Activated CD4-positive, alpha-beta memory T cell treated with anti-CD3 and anti-CD28 coated beads, Interleukin-2, amount 10 ng/mL, durations not matched to agents 7 days and 5 days (primary cell): Measurements from ENCODE around the gene DDO. TPM values are rescaled to one million over a fixed set of nuclear protein-coding genes. Genes with fewer than 3 reads are reported as not detected.

Experiments
- CTCF ChIA-PET: fragments of 350-600 bp; sonication (Branson Sonifier 250); formaldehyde crosslinking; loops from one replicate; lab custom pipeline; 2021; ENCODE audit warnings: antibody characterized with exemption, inconsistent platforms; lab: Charles Lee
- POLR2A ChIA-PET: fragments of 350-600 bp; sonication (Branson Sonifier 250); formaldehyde crosslinking; loops from one replicate; lab custom pipeline; 2021; ENCODE audit warnings: antibody characterized with exemption; lab: Charles Lee
- DNase-seq: peaks from one replicate; pipeline ENCODE4 v3.0.0-alpha.2; 2020
- H3K27ac Mint-ChIP-seq: one replicate; pipeline ENCODE4 v1.8.0; 2021; ENCODE audit warnings: mild to moderate bottlenecking, mixed read lengths
- H3K27me3 Mint-ChIP-seq: one replicate; pipeline ENCODE4 v1.8.0; 2021; ENCODE audit warnings: mixed read lengths
- H3K36me3 Mint-ChIP-seq: one replicate; pipeline ENCODE4 v1.8.0; 2021; ENCODE audit warnings: low read depth, mixed read lengths
- H3K4me1 Mint-ChIP-seq: one replicate; pipeline ENCODE4 v1.8.0; 2021; ENCODE audit warnings: mixed read lengths
- H3K4me3 Mint-ChIP-seq: one replicate; pipeline ENCODE4 v1.8.0; 2021; ENCODE audit warnings: mild to moderate bottlenecking, mixed read lengths
- H3K9me3 Mint-ChIP-seq: one replicate; pipeline ENCODE4 v1.8.0; 2021; ENCODE audit warnings: mixed read lengths
- total RNA-seq, 2 experiments: library from RNA; stranded (reverse); gene quantifications; one replicate each; pipeline ENCODE4 v1.2.3, GENCODE V29; 2021

The DDO gene
- total RNA-seq, 2 experiments from 2014 or later, result not detected

- no peak for DNase-seq
- no peak overlapping the region for H3K27ac Mint-ChIP-seq
- ChIA-PET CTCF (no interaction called here), POLR2A (interaction anchor here (0.8 kb wide), 1 partner anchor 8 kb away, joined by 3 read pairs; no protein-coding TSS in a partner anchor)
- no peaks in the 10 kb centered on the region for H3K4me1 Mint-ChIP-seq
- no peaks in the 10 kb centered on the region for H3K9me3 Mint-ChIP-seq
- H3K4me3 Mint-ChIP-seq, result no peak overlapping the region
- H3K27me3 Mint-ChIP-seq, result peaks cover 4% of the 10 kb centered on the region
- no peaks in the 10 kb centered on the region for H3K36me3 Mint-ChIP-seq
Observed at GRCh38 chr6:110410511-110410910, 4.9 kb downstream of the DDO start.

GRCh38 chr6:110409794-110410193, 5.6 kb downstream of the DDO start:
- H3K27ac Mint-ChIP-seq, result no peak overlapping the region
- CTCF ChIA-PET, result no interaction called here
- H3K4me3 Mint-ChIP-seq, result no peak overlapping the region
- H3K36me3 Mint-ChIP-seq, result no peaks in the 10 kb centered on the region
- H3K9me3 Mint-ChIP-seq, result no peaks in the 10 kb centered on the region
- POLR2A ChIA-PET, result interaction anchor here (0.8 kb wide), 1 partner anchor 9 kb away, joined by 3 read pairs; no protein-coding TSS in a partner anchor
- H3K27me3 Mint-ChIP-seq, result peaks cover 4% of the 10 kb centered on the region
- H3K4me1 Mint-ChIP-seq, result no peaks in the 10 kb centered on the region
- no peak for DNase-seq

GRCh38 chr6:110408901-110409300, 6.5 kb downstream of the DDO start:
- CTCF ChIA-PET, result no interaction called here
- Mint-ChIP-seq H3K27ac (no peak overlapping the region), H3K4me1 (no peaks in the 10 kb centered on the region), H3K27me3 (peaks cover 8% of the 10 kb centered on the region), H3K9me3 (no peaks in the 10 kb centered on the region), H3K4me3 (no peak overlapping the region), H3K36me3 (no peaks in the 10 kb centered on the region)
- POLR2A ChIA-PET, result no interaction called here
- DNase-seq, result no peak

- Mint-ChIP-seq H3K36me3 (no peaks in the 10 kb centered on the region), H3K27me3 (peaks cover 15% of the 10 kb centered on the region), H3K4me3 (no peak overlapping the region), H3K4me1 (no peaks in the 10 kb centered on the region), H3K27ac (no peak overlapping the region), H3K9me3 (no peaks in the 10 kb centered on the region)
- DNase-seq, result no peak
- ChIA-PET POLR2A (no interaction called here), CTCF (interaction anchor here (1.3 kb wide), 1 partner anchor 10 kb away, joined by 4 read pairs; no protein-coding TSS in a partner anchor)
Observed at GRCh38 chr6:110404607-110405006, 10.8 kb downstream of the DDO start.

- Mint-ChIP-seq H3K27me3 (peaks cover 17% of the 10 kb centered on the region), H3K4me3 (no peak overlapping the region), H3K27ac (no peak overlapping the region), H3K4me1 (no peaks in the 10 kb centered on the region), H3K9me3 (no peaks in the 10 kb centered on the region), H3K36me3 (no peaks in the 10 kb centered on the region)
- DNase-seq, result no peak
- CTCF ChIA-PET, result no interaction called here
- POLR2A ChIA-PET, result no interaction called here
Observed at GRCh38 chr6:110401585-110402176, 13.7 kb downstream of the DDO start.

- Mint-ChIP-seq H3K27me3 (peaks cover 17% of the 10 kb centered on the region), H3K36me3 (no peaks in the 10 kb centered on the region), H3K4me1 (no peaks in the 10 kb centered on the region), H3K27ac (no peak overlapping the region), H3K9me3 (no peaks in the 10 kb centered on the region), H3K4me3 (no peak overlapping the region)
- ChIA-PET POLR2A (no interaction called here), CTCF (no interaction called here)
- no peak for DNase-seq
Observed at GRCh38 chr6:110400208-110400607, 15.2 kb downstream of the DDO start.

- CTCF ChIA-PET, result no interaction called here
- Mint-ChIP-seq H3K4me1 (no peaks in the 10 kb centered on the region), H3K4me3 (no peak overlapping the region), H3K9me3 (no peaks in the 10 kb centered on the region), H3K27ac (no peak overlapping the region), H3K27me3 (peaks cover 15% of the 10 kb centered on the region), H3K36me3 (no peaks in the 10 kb centered on the region)
- POLR2A ChIA-PET, result no interaction called here
- DNase-seq, result no peak
Observed at GRCh38 chr6:110399219-110400071, 15.9 kb downstream of the DDO start.

GRCh38 chr6:110398778-110399177, 16.6 kb downstream of the DDO start:
- Mint-ChIP-seq H3K36me3 (no peaks in the 10 kb centered on the region), H3K27ac (no peak overlapping the region), H3K4me1 (no peaks in the 10 kb centered on the region), H3K27me3 (peaks cover 12% of the 10 kb centered on the region), H3K9me3 (no peaks in the 10 kb centered on the region), H3K4me3 (no peak overlapping the region)
- DNase-seq, result no peak
- ChIA-PET POLR2A (no interaction called here), CTCF (no interaction called here)

- DNase-seq, result no peak
- ChIA-PET POLR2A (no interaction called here), CTCF (interaction anchor here (1.2 to 2.0 kb wide), 2 partner anchors 9 to 355 kb away, joined by 4 to 5 read pairs; no protein-coding TSS in a partner anchor)
- Mint-ChIP-seq H3K4me3 (no peak overlapping the region), H3K9me3 (no peaks in the 10 kb centered on the region), H3K4me1 (peaks cover 5% of the 10 kb centered on the region), H3K27ac (no peak overlapping the region), H3K27me3 (peaks cover 2% of the 10 kb centered on the region), H3K36me3 (no peaks in the 10 kb centered on the region)
Observed at GRCh38 chr6:110395221-110395620, 20.2 kb downstream of the DDO start.

- Mint-ChIP-seq H3K4me3 (no peak overlapping the region), H3K27ac (no peak overlapping the region), H3K9me3 (no peaks in the 10 kb centered on the region), H3K27me3 (peaks cover 2% of the 10 kb centered on the region), H3K4me1 (peaks cover 14% of the 10 kb centered on the region), H3K36me3 (no peaks in the 10 kb centered on the region)
- CTCF ChIA-PET, result interaction anchor here (0.7 to 2.0 kb wide), 3 partner anchors 9 to 355 kb away, joined by 4 to 5 read pairs (median 4); no protein-coding TSS in a partner anchor
- POLR2A ChIA-PET, result no interaction called here
- DNase-seq, result no peak
Observed at GRCh38 chr6:110394409-110394808, 21.0 kb downstream of the DDO start.

- Mint-ChIP-seq H3K27ac (no peak overlapping the region), H3K27me3 (no peaks in the 10 kb centered on the region), H3K9me3 (no peaks in the 10 kb centered on the region), H3K36me3 (no peaks in the 10 kb centered on the region), H3K4me1 (peaks cover 15% of the 10 kb centered on the region), H3K4me3 (no peak overlapping the region)
- POLR2A ChIA-PET, result no interaction called here
- no peak for DNase-seq
- CTCF ChIA-PET, result interaction anchor here (0.5 to 6.0 kb wide), 4 partner anchors 214 to 1702 kb away, joined by 3 to 53 read pairs (median 4); no protein-coding TSS in a partner anchor
Observed at GRCh38 chr6:110392727-110393126, 22.6 kb downstream of the DDO start.

GRCh38 chr6:110390404-110390803, 25.0 kb downstream of the DDO start:
- no peak overlapping the region for H3K4me3 Mint-ChIP-seq
- no peaks in the 10 kb centered on the region for H3K27me3 Mint-ChIP-seq
- ChIA-PET POLR2A (interaction anchor here (0.7 kb wide), 1 partner anchor 212 kb away, joined by 4 read pairs; the partner anchor contains the start of gene WASF1), CTCF (interaction anchor here (0.7 to 6.0 kb wide), 7 partner anchors 211 to 927 kb away, joined by 3 to 53 read pairs (median 4); partner anchors contain the start of genes AK9, CDC40, FIG4 and WASF1)
- no peak overlapping the region for H3K27ac Mint-ChIP-seq
- no peaks in the 10 kb centered on the region for H3K36me3 Mint-ChIP-seq
- peaks cover 15% of the 10 kb centered on the region for H3K4me1 Mint-ChIP-seq
- no peaks in the 10 kb centered on the region for H3K9me3 Mint-ChIP-seq
- DNase-seq, result no peak
